H54 (cell line): ENCODE data around the gene RPL28.
"Not testable (repeated sequence)": the region's sequence is repeated elsewhere in the genome, so short reads cannot be mapped to it uniquely, and the experiment has no call there.

Source experiments
- DNase-seq: peaks from one replicate; pipeline ENCODE4 v3.0.0; 2011; ENCODE audit warnings: low spot score, mixed read lengths; ENCODE audit not compliant: insufficient read length
- FAIRE-seq: peaks from 3 replicates; lab custom pipeline; 2011; peaks lifted over from hg19 to GRCh38; lab: Jason Lieb, UNC
- POLR2A ChIP-seq: IDR thresholded peaks from 2 replicates; pipeline ENCODE4 v1.6.1; 2011; ENCODE audit warnings: low read depth, mild to moderate bottlenecking, low read length

RPL28 gene

DNA sequence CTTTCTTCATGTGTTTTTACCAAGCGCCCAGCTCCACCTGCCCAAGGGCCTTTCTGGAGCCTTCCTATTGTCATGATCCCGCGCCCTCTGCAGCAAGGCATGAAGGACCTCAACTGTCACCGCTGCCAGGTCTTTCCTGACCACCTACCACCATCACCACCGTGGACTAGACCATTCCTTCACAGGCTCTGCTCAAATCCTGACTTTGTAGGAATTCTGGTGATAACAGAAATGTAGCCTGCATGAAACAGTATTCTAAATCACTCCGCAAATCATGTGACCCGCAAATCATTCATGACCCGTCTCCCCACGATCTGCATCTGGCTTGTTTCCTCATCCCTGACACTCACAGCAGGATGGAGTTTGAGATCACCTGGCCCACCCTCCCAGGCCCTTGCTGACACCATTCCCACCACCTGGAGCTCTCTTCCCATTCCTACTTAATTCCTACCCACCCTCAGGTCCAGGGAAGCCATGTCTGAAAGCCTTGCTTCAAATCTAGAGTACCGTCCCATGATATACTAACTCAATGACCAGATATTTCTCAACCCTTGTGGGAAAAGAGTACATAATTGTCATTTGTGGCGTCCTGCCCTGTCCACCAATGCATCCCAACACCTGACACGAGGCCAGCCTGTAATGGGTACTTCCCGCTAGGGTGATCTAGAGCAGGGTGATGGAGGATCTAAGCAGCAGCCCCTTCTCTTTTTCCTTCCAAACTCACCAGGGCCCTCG is 20.5 kb downstream of the RPL28 start:
- no peak for TF ChIP-seq POLR2A
- no peak for DNase-seq
- no peak for FAIRE-seq

GRCh38 chr19:55406826-55407549 is 21.3 kb downstream of the RPL28 start:
- no peak for DNase-seq
- no peak for TF ChIP-seq POLR2A

GRCh38 chr19:55407550-55407799 is 21.7 kb downstream of the RPL28 start, which contains the start of gene UBE2S:
TSS of gene UBE2S (minus strand) at chr19:55407788. CDS start at chr19:55407589, 199 bp downstream.
- not testable (repeated sequence) for FAIRE-seq, DNase-seq
- peak; percentile 100 for TF ChIP-seq POLR2A

More at GRCh38 chr19:55406826-55407549, 21.3 kb downstream of the RPL28 start:
- FAIRE-seq: no peak

DNA sequence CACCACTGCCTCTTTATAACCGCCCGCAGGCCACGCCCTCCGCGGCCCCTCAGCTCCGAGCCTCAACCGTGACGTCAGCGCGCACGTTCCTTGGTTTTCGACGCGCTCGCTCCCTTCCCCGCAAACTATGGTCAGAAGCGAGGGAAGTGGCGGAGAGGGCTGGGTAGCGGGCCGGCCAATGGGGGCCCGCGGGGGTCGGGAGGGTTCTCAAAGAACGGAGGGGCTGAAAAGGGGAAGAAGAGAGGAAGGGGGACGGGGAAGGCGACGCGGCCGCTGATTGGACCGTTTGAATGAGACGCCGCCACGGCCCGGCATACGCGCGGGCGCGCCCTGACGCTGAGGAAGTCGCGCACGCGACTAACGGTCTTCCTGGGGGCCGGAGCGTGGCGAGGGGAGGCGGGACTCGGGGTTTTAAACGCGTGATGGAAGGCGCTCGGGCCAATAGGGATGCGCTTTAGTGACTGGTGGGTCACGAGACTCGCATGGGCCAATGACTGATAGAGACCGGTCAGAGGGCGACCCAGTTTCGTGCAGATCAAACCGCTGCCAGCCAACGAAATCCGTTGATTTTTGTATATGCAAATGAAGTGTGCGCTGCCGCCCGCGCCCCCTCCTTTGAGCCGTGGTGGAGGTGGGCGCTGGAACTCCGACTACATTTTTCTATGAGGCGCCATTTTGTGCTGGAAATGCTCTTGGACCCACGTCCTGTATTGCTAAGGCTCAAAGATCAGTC is 22.2 kb downstream of the RPL28 start:
- TF ChIP-seq POLR2A: no peak; the same call in 1 of the 2 replicates
- FAIRE-seq: peak; percentile 50
- DNase-seq: peak; percentile 100

GRCh38 chr19:55408533-55408872 is 22.8 kb downstream of the RPL28 start:
- DNase-seq: no peak
- TF ChIP-seq POLR2A: no peak; the same call in 1 of the 2 replicates
- FAIRE-seq: no peak

- DNase-seq, FAIRE-seq: not testable (repeated sequence)
Measured at GRCh38 chr19:55409179-55409578, 23.4 kb downstream of the RPL28 start.

- no peak for FAIRE-seq
- no peak for TF ChIP-seq POLR2A
- no peak for DNase-seq
Measured at GRCh38 chr19:55410168-55410567, 24.4 kb downstream of the RPL28 start.

DNA sequence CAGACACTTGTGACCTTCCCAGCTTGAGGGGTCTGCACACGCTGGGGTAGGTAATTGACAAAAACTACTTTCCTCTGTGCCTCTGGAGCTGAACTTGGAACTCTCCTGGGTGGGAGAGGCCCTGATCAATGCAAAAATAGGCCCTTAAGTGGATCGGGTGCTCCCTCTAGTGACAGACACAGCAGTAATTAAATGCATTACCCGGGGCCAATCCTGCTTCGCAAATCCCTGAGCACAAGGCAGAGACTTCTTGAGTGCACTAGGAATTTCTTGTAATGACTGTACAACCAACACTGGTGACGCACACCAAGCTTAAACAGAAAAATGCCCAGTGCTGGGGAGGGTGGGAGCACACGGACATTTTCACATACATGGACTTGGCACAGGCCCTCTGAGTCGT is 32.5 kb downstream of the RPL28 start:
- DNase-seq: peak; percentile 95
- no peak for TF ChIP-seq POLR2A

DNA sequence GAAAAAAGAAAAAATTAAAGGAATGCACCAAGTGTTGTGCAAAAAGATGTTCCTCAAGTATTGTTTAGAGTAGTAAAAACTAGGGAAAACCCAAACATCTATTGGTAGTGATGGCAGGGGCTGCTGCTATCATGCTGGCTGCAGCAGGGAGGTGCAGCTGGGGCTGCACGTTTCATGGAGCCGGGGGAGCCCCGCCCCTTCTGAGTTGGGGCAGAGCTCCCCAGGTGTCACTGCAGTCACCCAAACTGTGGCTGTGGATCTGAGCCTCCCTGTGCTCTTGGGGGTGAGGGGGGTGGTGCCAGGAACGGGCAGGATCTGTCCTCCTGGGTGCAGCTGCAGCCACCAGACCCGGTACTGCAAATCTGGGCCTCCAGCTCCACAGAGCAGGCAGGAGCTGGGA is 33.4 kb downstream of the RPL28 start:
- FAIRE-seq (no peak), DNase-seq (no peak)
- no peak for TF ChIP-seq POLR2A

More for the DNA sequence above, 32.5 kb downstream of the RPL28 start:
- FAIRE-seq: peak; percentile 33

DNA sequence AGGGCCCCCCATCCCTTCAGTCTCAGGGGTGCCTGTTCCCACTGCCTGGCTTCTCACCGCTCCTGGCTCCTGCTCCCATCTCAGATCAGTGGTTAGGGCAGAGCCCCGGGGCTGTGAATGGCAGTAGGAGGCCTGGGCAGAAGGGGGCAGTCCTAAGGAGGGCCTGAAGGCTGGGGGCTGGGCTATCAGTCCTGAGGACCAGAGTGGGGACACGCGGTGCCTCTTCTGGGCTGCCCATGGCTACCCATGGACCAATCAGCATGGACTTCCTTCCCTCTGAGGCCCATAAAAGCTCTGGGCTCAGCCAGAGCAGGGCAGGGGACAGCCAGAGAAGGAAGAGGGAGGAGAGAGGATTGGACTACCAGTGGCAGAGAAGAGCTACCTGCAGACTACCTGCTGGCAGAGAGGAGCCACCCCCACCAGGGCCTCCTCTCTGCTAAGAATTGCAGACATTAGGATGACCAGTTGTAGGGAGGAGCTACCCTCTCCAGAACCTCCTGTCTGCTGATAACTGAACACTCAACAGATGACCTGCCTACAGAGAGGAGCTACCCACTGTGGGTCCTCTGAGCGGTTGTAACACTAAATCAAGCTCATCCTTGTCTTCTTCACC is 34.0 kb downstream of the RPL28 start:
- FAIRE-seq: no peak
- no peak for TF ChIP-seq POLR2A

GRCh38 chr19:55421281-55421680 is 35.5 kb downstream of the RPL28 start:
- DNase-seq, FAIRE-seq: not testable (repeated sequence)

More for the DNA sequence above, 34.0 kb downstream of the RPL28 start:
- DNase-seq: no peak

DNA sequence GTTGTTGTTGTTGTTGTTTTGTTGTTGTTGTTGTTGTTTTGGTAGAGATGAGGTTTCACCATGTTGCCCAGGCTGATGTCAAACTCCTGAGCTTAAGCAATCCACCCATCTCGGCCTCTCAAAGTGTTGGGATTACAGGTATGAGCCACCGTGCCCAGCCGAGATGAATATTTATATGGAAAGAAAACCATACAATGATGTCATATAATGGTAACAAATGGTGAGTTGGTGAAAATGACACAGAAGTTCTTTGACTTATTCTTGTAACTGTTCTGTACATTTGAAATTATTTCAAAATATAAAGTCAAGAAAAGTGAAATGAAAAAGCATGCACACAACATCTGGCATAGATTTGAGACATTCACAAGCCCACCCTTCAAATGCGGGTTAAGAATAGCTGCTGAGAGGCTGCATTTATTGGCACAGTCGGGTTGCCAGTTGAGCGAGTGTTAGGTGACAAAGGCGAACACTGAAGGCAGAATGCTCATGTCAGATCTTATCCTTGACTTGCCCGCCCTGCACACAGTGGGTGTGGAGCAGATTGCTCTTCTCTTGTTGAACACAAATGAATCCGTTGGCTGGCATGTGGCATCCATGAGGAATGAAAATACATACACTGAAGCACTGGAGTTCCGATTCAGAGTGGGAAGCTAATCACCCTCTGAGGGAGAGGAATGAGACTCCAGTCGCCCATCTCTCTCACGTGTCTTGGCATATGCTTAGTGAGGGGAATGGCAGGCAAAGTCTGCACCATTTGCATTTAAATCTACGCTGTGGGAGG is 37.7 kb downstream of the RPL28 start:
- no peak for FAIRE-seq
- TF ChIP-seq POLR2A: no peak
- DNase-seq: no peak

- DNase-seq: no peak
- FAIRE-seq: no peak
- TF ChIP-seq POLR2A: no peak
Measured at GRCh38 chr19:55424518-55424917, 38.8 kb downstream of the RPL28 start.
